Measurements from ENCODE around the gene MAGEC3.
"Not testable (repeated sequence)": the region's sequence is repeated elsewhere in the genome, so short reads cannot be mapped to it uniquely, and the experiment has no call there.

Gene MAGEC3

GRCh38 chrX:141838016-141838415 is at the start of gene MAGEC3:
Gene MAGEC3, plus strand, starts transcription at chrX:141838316. Its CDS starts 0 bp downstream, at chrX:141838316.
- no peak for DNase-seq

- DNase-seq = no peak
Observed at GRCh38 chrX:141791856-141792255, 46.3 kb upstream of the MAGEC3 start.

- no peak for DNase-seq
Observed at GRCh38 chrX:141811438-141811837, 26.7 kb upstream of the MAGEC3 start.

GRCh38 chrX:141814213-141814857 is 23.8 kb upstream of the MAGEC3 start:
- no peak for DNase-seq

DNA sequence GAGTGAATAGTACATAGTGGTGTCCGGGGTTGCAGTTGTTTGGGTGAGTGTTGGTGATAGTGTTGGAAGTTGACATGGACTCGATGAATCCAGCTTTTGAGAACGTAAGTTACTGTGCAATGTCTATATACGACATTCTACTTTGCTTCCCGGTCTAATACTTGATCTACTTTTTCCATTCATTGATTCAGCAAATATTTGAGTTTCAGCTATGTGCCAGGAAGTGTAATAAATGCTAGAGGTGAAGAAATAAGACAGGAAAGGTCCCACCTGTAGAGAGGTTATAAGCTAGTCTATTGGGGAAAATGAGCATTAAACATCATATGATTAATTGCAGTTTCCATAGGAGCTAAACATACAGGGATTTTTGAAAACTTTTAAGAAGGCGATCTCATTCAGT is 22.2 kb upstream of the MAGEC3 start:
- no peak for DNase-seq

DNA sequence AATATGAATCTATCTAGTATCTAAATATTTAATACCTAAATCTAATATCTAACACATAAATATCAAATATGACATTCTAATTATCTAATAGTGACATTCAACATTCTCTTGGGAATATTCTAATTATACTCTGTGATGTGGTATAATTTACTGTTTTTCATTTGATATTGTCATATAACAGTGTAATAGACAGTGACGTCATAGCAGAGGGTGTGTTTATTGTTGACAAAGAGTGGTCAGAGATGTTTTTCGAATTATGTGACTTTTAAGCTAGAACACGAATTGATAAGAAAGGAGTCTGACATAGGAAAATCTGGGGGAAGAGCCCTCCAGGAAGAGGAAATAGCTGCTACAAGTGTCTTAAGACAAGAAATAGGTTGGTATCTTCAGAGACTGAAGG is 5.9 kb upstream of the MAGEC3 start:
- no peak for DNase-seq

DNA sequence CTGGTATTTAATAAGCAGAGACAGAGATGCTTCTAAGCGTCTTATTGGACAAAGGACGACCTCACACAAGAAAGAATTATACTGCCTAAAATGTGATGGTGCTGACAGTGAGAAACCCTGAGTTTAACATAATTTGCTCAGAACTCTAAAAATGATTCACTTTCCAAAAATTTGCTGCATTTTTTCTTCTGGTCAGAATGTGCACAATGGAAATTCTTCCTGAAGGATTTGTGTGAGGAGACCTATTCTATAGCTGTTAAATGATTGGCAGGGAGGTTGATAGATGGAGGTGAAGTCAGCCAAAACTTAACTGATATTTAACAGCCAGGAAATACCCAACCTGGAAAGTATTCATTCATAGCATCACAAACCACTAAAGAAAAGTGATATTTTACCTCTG is 1.7 kb downstream of the MAGEC3 start:
- DNase-seq = no peak

GRCh38 chrX:141857479-141857878 is 19.4 kb downstream of the MAGEC3 start:
- DNase-seq = no peak

DNA sequence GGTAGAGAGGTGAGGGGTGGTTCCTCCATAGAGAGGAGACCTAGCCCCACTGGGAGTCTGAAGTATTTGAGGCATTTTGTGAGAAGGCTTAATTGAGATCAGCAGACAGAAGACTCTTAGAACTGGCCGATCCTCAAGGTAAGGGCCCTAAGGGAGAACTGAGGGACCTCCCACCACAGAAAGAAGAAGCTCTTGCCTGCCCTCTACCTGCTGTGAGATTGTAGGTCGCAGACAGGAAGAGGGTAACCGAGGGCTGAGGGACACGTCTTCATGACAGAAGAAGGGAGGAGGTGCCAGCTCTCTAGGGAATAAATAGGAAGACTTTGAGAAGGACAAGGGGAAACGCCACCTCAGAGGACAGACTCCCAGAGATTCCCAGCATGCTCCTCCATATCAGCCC is 41.5 kb downstream of the MAGEC3 start:
- no peak for DNase-seq

GRCh38 chrX:141888811-141889210 is 50.7 kb downstream of the MAGEC3 start:
- DNase-seq = not testable (repeated sequence)

- DNase-seq = no peak
Observed at GRCh38 chrX:141894733-141895132, 56.6 kb downstream of the MAGEC3 start.

GRCh38 chrX:141897690-141898089 is 59.6 kb downstream of the MAGEC3 start:
- no peak for DNase-seq

- no peak for DNase-seq
Observed at GRCh38 chrX:141902366-141902765, 64.2 kb downstream of the MAGEC3 start.

DNA sequence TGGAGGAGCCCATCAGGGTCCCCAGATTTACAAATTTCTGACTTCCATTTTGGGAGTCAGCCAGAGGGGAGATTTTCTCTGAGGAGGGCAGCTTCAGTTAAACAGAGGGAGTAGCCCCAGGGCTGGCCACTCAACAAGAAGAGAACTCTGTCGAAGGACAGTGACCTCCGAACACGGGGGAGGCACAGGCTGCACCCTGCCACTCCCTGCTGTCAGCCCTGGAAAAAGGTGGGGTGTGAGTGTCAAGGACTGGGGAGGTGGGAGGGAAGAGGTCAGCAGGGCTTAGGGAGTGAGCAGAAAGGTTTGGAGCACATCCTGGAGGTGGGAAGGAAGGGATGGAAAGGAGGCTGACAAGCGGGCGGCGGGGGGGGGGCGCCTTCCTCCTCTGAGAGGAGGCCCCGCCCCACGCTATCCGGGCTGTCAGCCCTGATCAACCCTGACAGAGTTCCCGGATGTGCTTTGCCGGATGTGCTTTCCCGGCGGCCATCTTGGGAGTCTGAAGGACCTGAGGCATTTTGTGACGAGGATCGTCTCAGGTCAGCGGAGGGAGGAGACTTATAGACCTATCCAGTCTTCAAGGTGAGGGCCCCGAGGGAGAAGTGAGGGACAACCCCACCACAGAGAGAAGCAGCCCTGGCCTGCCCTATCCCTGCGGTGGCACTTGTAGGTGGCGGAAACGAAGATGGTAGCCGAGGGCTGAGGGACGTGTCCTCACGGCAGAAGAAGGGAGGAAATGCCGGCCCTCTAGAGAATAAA is 65.5 kb downstream of the MAGEC3 start, which contains the start of gene MAGEC1:
Gene MAGEC1 (plus strand): TSS at position 495 of the 756 bp plus-strand sequence. CDS start 1,179 bp downstream, outside the sequence.
- no peak for DNase-seq

DNA sequence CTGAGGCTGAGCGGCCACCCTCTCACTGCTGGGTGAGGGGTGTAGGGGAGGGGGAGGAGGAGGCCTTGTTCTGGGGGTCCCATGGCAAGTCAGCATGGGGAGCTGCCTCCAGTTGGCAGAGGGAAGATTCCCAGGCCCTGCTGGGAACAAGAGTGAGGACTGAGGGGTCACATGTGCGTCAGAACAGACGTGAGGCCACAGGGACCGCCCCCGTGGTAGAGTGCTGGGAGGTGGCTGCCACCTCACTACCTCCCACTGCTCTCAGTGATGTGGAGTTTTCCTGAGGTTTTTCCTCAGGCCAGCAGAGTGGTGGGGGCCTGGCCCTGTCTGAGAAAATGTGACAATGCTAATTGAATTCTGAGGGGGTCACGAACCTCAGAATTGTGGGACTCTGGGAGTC is 66.1 kb downstream of the MAGEC3 start:
- no peak for DNase-seq

DNA sequence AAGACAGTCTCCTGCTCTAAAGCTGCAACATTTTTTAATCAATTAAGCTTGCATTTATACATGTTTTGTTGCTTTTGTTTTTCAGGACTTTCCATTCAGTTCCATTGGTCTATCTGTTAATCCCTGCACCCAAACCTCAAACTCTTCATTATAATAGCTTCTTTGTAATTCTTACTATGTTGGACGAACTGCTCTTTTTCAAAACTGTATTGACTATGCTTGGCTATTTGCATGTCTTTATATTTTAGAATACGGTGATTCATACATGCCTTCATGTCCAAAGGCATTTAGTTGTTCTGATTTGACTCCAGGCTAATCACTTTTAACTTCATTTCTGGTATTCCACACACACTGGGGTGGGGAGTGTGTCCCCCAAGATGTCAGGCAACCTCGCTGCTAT is 79.7 kb downstream of the MAGEC3 start:
- no peak for DNase-seq

DNA sequence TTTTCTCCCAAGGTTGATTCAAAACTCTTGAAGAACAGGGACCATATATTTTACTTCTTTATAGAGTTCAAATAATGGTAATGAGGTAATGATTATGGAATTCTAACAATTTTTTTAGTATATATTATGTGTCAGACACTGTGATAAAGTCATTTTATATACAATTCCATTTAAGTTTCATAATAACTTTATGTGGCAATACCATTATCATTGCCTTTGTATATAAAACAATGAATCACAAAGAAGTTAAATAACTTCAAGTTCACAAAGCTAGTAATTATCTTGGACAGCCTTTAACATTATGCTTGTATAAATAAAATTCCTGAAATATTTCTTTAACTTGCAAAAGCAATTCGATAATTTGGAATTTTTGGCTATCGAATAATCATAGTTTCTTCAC is 86.2 kb downstream of the MAGEC3 start:
- no peak for DNase-seq

DNA sequence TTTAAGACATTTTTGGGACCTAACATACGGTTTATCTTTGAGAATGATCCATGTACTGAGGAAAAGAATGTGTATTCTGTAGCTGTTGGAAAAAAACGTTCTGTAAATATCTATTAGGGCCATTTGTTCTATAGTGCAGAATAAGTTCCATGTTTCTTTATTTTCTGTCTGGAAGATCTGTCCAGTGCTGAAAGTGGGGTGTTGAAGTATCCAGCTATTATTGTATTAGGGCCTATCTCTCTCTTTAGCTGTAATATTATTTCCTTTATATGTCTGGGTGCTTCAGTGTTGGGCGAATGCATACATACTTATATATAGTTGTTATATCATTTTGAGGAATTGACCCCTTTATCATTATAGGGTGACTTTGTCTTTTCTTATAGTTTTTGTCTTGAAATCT is 90.3 kb downstream of the MAGEC3 start:
- no peak for DNase-seq

DNA sequence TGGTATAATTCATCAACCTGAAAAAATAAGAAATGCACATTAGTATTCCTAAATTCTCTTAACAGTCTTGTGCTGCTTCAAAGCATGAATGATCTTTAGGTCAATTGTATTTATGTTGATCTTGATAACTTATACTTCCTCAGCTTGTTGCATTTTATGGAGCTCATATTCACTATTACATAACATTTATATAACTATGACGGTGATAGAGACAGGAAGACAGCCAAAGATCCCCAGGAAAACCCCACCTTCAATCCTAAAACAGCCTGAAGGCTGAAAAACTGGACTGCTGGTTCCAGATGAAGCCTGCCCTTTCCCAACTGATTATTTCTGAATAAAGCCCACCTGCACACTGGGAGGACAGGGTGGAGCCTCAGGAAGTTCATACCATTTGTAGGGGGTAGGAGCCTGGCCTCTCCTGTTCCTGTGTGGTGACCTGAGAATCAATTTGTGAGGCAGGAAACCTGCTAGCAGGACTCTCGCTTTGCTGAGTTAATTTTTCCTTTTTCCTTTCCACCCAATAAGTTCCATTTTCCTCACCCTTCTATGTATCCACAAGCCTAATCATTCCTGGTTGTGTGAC is 96.0 kb downstream of the MAGEC3 start:
- DNase-seq = no peak

GRCh38 chrX:141935645-141936044 is 97.5 kb downstream of the MAGEC3 start:
- no peak for DNase-seq

DNA sequence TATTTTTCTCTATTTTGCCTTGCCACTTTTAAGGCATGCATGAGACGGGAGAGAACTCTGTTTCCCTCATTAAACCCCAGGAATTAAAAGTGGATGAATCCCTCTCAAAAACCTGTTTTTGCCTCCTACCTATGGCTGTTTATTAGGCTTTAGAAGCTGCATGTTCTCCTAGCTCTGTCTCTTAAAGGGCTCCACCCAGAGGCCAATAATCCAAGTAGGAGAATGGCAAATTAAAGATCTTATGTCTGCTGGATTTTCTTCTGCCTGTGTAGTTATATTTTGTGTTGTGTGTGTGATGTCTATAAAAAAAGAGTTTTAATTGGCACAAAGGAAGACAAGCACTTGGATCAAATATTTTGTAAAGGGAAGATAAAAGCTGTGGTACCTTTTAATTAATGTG is 98.0 kb downstream of the MAGEC3 start:
- no peak for DNase-seq

GRCh38 chrX:141941234-141941633 is 103.1 kb downstream of the MAGEC3 start:
- no peak for DNase-seq

- no peak for DNase-seq
Observed at GRCh38 chrX:141945426-141945825, 107.3 kb downstream of the MAGEC3 start.

DNA sequence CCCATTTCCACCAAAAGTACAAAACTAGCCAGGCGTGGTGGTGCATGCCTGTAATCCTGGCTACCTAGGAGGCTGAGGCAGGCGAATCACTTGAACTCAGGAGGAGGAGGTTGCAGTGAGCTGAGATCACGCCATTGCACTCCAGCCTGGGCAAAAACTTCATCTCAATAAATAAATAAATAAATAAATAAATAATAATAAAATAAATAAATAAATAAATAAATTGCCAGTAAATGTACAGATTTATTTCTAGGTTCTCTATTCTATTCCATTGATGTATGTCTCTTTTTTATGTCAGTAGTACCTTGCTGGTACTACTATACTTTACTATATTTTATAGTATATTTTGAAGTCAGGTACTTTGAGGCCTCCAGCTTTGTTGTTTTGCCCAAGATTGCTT is 109.2 kb downstream of the MAGEC3 start:
- DNase-seq = no peak

Data from GDM1 (cell line).